GM19023 (cell line): ENCODE measurements around the gene CNPY4.
A peak's percentile ranks its signal among the peaks of the same experiment; 100 is the strongest.
"Not testable (repeated sequence)": the region's sequence is repeated elsewhere in the genome, so short reads cannot be mapped to it uniquely, and the experiment has no call there.

Source experiments
- ATAC-seq: cut with Tn5 transposase; IDR thresholded peaks from one replicate; pipeline ENCODE4 v1.9.1; 2021; ENCODE audit warnings: mild to moderate bottlenecking, moderate library complexity; ENCODE audit not compliant: unreplicated experiment

CNPY4 gene

GRCh38 chr7:100118388-100119071 lies 904 bp upstream of the CNPY4 start:
- ATAC-seq: no peak

- peak; percentile 29 for ATAC-seq
Measured at GRCh38 chr7:100119970-100120732, 717 bp downstream of the CNPY4 start.

GRCh38 chr7:100120733-100121036 lies 1.3 kb downstream of the CNPY4 start:
- no peak for ATAC-seq

DNA sequence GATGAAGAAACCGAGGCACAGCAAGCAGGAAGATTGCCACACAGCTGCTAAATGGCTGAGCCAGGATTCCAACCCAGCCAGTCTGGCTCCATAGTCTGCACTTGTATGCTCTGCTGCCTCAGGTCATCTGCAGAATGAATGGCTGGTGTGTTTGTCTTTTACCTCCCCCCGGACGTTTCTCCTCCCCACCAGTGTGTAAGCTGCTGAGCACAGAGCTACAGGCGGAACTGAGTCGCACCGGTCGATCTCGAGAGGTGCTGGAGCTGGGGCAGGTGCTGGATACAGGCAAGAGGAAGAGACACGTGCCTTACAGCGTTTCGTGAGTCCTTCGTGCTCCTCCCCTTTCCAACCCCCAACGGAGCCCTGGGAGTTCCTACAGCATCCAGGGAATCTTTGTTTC lies 2.6 kb downstream of the CNPY4 start:
- no peak for ATAC-seq

DNA sequence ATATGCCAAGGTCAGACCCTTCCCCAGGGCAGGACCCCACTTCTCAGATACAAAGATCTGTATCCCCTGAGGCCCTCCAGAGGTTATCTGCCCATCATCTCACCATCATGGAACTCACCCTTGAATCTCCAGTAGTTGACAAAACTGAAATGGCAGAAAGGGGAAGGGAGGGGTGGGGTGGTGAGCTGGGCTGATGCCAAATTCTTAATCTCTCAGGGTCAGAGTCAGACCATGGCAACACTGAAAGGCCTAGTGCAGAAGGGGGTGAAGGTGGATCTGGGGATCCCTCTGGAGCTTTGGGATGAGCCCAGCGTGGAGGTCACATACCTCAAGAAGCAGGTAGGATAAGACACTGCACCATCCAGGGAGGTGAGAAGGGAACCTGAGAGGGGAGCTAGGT lies 3.1 kb downstream of the CNPY4 start:
- no peak for ATAC-seq

DNA sequence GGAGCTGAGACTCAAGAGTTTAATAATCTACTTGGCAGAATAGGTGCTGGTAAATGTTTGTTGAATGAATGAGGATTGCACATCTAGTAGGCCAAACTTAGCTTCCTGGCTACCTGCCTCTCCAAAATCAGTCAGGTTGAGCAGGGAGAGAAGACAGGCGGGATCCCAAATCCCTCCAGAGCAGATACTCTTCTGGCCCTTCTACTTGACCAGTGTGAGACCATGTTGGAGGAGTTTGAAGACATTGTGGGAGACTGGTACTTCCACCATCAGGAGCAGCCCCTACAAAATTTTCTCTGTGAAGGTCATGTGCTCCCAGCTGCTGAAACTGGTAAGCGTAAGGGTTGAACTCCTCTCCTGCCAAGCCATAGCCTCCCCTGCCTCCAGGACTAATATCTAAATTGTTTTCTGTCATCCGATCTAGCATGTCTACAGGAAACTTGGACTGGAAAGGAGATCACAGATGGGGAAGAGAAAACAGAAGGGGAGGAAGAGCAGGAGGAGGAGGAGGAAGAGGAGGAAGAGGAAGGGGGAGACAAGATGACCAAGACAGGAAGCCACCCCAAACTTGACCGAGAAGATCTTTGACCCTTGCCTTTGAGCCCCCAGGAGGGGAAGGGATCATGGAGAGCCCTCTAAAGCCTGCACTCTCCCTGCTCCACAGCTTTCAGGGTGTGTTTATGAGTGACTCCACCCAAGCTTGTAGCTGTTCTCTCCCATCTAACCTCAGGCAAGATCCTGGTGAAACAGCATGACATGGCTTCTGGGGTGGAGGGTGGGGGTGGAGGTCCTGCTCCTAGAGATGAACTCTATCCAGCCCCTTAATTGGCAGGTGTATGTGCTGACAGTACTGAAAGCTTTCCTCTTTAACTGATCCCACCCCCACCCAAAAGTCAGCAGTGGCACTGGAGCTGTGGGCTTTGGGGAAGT lies 5.1 kb downstream of the CNPY4 start:
- no peak for ATAC-seq

- peak; percentile 30 for ATAC-seq
Measured at GRCh38 chr7:100126239-100126930, 7.0 kb downstream of the CNPY4 start.

GRCh38 chr7:100126931-100127865 lies 7.8 kb downstream of the CNPY4 start, which contains the start of gene MBLAC1:
Gene MBLAC1, plus strand, starts transcription at chr7:100126967. Its CDS starts 429 bp downstream, at chr7:100127396.
- ATAC-seq: peak; percentile 69

DNA sequence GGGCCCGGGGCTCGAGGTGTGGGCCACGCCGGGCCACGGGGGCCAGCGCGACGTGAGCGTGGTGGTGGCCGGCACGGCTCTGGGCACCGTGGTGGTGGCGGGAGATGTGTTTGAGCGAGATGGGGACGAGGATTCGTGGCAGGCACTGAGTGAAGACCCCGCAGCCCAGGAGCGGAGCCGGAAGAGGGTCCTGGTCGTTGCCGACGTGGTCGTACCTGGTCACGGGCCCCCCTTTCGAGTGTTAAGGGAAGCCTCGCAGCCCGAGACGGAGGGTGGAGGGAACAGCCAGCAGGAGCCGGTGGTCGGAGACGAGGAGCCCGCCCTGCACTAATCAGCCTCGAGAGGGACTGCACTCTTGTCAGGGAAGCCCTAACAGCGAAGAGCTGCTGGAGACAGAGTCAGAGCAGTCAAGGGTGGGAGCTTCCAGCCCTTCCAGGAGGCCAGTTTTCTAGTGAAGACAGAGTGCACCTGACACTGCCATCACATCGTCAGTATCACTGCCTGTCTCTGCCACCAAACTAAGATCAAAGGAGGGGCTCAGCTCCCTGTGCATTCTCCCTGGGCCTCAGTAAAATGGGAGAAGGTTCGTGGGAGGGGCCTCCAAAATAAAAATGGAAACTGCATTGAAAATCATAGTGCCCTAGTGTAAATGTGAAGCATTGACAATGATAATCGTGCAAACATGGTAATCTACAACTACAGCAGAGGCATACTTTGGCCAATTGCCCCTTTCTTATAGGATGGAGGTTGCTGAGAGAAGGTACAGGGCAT lies 8.6 kb downstream of the CNPY4 start:
- ATAC-seq: no peak

DNA sequence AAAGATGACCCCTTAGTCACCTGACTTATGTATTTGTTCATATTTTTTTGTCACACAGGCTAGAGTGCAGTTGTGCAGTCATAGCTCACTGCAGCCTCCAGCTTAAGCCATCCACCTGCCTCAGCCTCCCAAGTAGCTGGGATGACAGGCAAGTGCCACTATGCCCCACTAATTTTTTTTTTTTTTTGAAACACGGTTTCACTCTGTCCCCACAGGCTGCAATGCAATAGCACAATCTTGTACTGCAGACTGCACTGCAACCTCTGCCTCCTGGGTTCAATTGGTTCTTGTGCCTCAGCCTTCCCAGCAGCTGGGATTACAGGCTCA lies 9.2 kb downstream of the CNPY4 start:
- ATAC-seq: no peak

GRCh38 chr7:100130220-100130607 lies 10.8 kb downstream of the CNPY4 start:
- ATAC-seq: not testable (repeated sequence)

DNA sequence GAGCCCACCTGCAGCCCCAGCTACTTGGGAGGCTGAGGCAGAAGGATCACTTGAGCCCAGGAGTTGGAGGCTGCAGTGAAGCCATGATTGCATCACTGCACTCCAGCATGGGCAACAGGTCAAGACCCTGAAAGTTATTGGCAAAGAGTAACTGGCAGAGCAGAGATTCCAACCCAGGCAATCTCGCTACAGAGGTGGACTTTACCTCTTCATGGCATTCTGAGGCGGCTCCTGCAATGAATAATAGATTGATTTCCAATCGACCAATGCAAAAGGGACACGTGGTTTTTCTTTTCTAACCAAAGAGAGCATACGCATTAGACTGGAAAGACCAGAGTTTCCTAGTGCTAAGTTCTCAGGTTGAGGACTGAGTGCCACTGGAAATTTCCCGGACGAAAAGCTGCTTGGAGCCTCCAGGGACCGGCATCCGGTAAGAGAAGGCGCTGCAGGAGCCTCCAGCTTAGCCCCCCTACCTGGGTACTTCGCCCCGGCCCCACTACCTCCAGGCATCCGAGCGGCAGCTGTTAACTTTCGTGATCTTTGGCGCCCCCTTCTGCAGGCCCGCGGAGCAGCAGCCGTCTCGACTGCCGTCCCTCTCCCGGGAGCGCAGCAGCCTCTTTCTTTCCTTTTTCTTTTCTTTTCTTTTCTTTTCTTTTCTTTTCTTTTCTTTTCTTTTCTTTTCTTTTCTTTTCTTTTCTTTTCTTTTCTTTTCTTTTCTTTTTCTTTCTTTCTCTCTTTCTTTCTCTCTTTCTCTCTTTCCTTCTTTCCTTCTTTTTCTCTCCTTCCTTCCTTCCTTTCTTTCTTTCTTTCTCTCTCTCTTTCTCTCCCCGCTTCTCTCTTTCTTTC lies 11.4 kb downstream of the CNPY4 start:
- no peak for ATAC-seq

GRCh38 chr7:100132126-100132525 lies 12.7 kb downstream of the CNPY4 start:
- ATAC-seq: no peak

DNA sequence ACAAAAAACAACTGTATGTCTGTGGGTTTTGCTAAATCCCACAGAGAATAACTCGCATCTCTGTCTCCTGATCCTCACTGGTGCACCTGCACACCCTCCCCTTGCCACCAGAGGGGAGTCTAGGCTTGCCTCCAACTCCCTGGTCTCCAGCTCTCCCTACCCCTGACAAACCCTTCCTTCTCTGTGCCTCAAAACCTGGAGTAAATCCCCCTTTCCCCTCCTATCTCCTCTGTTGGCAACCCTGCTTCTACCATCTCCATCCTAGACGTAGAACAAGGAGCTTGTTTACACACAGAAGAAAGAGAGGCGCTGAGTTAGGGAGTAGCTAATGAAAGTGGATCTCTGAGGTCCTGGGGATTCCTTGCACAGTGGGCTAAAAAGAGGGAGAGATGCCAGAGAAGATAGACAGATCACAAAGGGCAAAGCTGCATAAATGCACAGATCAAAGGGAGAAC lies 13.3 kb downstream of the CNPY4 start:
- no peak for ATAC-seq

- no peak for ATAC-seq
Measured at GRCh38 chr7:100137851-100138760, 18.7 kb downstream of the CNPY4 start.

- no peak for ATAC-seq
Measured at GRCh38 chr7:100141555-100141949, 22.1 kb downstream of the CNPY4 start.

DNA sequence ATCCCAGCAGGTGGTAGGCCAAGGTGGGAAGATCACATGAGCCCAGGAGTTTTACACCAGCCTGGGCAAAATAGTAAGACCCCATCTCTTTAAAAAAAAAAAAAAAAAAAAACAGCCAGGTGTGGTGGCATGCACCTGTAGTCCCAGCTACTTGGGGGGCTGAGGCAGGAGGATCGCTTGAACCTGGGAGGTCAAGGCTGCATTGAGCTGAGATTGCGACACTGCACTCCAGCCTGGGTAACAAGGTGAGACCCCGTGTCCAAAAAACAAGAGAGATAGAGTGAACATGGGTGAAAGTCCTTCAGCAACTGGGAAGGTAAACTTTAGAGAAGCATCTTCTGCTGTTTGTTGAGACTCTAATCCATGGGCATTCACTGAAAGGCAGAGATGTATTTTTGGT lies 23.0 kb downstream of the CNPY4 start:
- ATAC-seq: no peak
